ENCODE results near the gene HEPACAM2. TPM values are rescaled to one million over a fixed set of nuclear protein-coding genes. Genes with fewer than 3 reads are reported as not detected.

Gene HEPACAM2
- total RNA-seq, 1 donor from 2014 or later = not detected

GRCh38 chr7:93202594-93203250 is 23.5 kb downstream of the HEPACAM2 start:
- no peak for DNase-seq (ENCODE audit: low spot score)

DNA sequence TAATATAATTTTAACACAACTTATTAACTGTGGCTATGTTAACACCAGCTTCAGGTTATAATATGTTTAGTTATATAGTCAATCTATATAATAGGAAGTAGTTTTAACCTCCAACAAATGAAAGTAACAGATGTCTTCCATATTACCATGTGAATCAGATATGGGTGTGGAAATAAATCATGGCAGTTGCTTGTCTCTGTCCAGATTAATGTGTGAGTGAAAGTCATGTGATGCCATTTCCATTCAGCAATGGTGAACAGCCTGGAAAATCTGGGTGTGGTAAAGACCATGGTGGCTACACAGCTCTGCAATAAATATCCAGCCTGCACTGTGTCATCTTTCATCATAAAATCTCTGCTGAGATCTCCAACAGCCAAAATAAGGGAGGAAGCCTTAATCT is 27.8 kb downstream of the HEPACAM2 start:
- no peak for DNase-seq (ENCODE audit: low spot score)

GRCh38 chr7:93196336-93196735 is 29.9 kb downstream of the HEPACAM2 start:
- no peak for DNase-seq (ENCODE audit: low spot score)

- no peak for DNase-seq (ENCODE audit: low spot score)
Observed at GRCh38 chr7:93194386-93194785, 31.9 kb downstream of the HEPACAM2 start.

- DNase-seq (ENCODE audit: low spot score) = no peak
Observed at GRCh38 chr7:93188870-93189634, 37.2 kb downstream of the HEPACAM2 start.

DNA sequence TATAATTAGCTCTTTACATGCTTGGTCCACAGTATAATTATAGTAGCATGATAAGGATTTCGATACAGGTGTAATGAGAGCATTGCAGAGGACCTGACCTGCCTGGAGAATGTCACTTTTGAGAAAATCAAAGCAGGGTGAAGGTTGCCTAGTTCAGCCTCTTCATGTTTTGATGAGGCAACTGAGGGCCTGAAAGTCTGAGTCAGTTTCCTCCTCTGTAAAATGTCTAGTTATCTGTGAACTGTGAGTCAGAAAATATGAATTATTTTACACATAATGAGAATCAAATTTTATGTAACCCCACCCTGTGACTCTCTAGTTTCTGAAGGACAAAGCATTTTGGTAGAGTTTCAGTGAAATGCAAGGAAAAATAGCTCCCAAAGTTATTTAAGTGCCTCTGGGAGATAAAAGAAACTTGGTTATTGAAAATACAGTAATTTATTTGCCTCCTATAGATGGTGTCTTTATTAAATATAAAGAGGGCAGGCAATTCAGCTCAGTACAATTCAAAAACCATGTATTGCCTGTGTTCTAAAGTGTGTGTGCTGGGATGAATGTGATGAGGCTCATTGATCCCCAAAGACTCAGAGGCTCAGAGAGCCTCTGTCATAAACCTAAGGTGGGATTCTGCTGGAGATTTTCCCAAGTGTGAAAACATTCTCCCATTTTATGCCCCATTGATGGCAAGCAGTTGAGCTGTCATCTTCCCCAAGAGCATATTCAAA is 40.8 kb downstream of the HEPACAM2 start:
- DNase-seq (ENCODE audit: low spot score) = no peak

DNA sequence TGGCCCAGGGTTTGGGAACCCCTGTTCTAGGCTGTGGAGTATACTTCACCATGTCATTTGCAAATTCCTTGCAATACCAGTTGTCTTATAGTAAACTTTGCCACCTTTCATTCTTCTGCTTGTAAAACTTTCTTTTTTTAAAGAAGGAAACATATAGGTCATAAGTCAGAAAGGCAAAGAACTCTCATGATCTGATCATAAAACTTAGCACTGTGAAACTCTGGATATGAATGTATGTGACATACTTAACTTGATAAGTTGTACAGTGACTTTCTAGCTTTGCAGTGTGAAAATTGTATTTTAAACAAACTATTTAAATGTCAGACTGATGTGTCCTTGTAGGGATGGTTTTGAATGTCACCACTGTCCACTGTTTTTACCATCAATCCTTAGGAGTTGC is 47.1 kb downstream of the HEPACAM2 start:
- DNase-seq (ENCODE audit: low spot score) = no peak

GRCh38 chr7:93178213-93178612 is 48.1 kb downstream of the HEPACAM2 start:
- DNase-seq (ENCODE audit: low spot score) = no peak

GRCh38 chr7:93176992-93177580 is 49.2 kb downstream of the HEPACAM2 start:
- DNase-seq (ENCODE audit: low spot score) = no peak

DNA sequence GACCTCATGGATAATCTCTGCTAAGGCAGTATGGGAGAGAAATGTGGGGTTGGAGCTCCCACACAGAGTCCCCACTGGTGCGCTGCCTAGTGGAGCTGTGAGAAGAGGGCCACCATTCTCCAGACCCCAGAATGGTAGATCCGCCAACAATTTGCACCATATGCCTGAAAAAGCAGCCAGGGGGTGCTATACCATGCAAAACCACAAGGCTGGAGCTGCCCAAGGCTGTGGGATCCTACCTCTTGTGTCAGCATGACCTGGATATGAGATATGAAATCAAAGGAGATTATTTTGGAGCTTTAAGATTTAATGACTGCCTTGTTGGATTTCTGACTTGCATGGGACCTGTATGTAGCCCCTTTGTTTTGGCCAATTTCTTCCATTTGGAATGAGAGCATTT is 51.0 kb downstream of the HEPACAM2 start:
- no peak for DNase-seq (ENCODE audit: low spot score)

DNA sequence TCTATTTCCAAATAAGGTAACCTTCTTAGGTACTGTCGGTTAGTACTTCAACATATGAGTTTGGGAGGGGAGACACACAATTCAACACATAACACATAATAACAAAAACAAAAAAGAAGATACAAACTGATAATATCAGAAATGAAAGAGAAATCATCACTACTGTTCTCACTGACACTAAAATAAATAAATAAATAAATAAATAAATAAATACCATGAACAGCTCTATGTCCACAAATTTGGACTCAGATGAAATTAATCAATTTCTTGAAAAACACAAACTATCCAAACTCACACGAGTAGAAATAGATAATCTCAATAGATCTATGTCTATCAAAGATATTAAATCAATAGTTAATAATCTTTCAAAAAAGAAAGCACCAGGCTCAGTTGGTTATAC is 53.6 kb downstream of the HEPACAM2 start:
- DNase-seq (ENCODE audit: low spot score) = no peak

DNA sequence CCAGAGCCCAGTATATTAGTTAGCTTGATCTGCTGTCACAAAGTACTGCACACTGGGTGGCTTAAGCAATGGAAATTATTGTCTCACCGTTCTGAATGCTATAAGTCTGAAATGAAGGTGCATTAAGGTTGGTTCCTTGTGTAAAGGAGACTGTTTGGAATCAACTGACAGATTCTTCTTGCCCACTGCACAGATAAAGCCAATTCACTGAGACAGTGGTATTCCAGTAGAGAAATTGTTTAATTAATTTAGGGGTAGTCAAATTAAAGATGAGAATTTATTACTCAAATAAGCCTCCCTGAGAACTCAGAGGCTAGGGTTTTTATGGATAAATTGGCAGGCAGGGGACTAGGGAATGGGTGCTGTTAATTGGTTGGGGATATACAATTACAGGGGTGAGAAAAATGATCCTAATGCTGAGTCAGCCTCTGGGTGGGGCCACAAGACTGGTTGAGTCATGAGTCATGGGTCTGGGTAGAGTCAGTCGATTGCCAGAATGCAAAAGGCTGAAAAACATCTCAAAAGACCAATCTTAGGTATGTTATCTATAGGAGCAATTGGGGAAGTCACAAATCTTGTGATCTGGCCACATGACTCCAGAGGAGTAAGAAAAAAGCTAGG is 54.6 kb downstream of the HEPACAM2 start:
- no peak for DNase-seq (ENCODE audit: low spot score)

- DNase-seq (ENCODE audit: low spot score) = no peak
Observed at GRCh38 chr7:93165447-93165846, 60.8 kb downstream of the HEPACAM2 start.

- no peak for DNase-seq (ENCODE audit: low spot score)
Observed at GRCh38 chr7:93164766-93165165, 61.5 kb downstream of the HEPACAM2 start.

DNA sequence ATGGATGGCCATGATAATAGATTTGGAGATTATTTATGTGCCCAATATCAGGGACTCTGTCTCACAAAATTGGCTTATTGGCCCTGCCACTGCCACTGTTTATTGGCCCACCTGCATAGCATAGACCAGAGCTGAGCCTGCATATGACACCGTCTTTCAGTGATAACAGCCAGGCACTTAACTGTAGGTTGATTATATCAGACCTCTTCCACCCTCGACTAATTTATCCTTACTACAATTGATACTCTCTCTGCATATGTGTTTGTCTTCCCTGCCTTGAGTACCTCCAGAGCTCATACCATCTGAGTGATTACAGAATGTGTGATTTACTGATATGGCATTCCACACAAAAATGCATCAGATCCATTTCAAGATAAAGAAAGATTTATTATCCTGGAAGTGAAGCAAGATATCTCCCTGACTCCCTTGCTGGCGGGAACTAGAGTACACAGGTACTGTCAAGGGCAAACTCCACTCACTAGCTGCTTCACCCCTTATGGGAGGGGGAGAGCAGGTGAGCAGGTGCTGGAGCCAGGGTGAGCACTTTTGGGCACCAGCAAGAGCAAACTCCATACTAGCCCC is 65.0 kb downstream of the HEPACAM2 start:
- no peak for DNase-seq (ENCODE audit: low spot score)

- DNase-seq (ENCODE audit: low spot score) = no peak
Observed at GRCh38 chr7:93160410-93160809, 65.9 kb downstream of the HEPACAM2 start.

DNA sequence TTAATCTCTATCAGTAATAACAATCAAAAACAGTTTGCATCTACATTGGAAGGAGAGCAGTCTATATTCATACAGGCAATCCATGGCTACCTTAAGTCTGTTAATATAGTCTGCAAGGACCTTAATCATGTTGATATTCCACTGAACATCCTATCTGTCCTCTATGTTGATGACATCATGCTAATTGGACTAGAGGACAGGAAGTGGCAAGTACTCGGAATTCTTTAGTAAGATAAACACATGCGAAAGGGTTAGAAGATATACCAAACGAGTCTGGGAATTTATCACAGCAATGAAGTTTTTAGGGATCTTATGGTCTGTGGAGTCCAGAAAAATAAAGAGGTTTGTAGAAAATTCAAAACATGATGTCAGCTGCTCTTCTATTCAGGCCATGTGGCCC is 66.8 kb downstream of the HEPACAM2 start:
- no peak for DNase-seq (ENCODE audit: low spot score)

DNA sequence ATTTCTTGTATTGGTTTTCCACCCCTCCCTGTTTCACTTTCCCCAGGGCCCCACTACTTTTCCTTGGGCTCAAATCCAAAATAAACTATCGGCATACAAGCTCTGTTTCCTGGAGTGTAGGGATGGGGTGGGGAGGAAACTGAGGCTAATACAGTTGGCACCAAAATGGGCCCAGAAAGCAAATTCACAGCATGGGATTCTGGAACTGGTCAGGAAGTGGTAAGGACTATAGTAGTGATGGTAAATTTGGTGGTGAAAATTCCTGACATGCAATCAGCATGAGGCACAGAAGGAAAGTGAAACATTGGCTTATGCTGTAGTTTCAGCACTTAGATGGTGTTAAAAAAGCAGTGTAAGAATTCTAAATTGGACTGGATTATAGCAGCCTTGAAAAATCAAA is 69.4 kb downstream of the HEPACAM2 start:
- DNase-seq (ENCODE audit: low spot score) = no peak

DNA sequence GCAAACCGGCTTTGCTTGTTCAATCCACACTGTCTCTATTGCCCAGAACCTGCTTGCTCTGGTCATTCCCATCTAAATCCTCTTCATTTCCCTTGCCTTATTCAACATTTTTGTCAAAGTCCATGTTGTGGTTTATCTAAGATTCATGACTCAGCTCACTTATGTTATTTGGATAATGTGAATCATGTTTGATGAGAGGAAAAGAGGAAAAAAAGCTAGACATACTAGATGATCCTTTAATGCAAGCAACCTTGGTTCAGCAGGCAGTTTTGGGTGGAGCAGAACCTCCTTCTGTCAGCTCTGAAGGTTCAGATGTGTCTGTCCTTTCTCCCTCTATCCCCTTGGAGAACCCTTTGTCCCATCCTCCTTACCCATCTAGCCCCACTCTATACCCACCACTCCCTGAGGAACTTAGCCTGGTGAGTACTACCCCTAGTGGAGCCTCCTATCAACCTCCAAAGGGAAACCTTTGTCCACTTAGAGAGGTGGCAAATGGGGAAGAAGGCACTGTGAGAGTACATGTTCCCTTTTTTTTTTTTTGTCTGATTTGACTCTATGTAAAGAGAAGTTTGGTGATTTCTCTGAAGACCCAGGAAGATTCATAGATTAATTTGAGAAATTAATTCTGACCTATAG is 76.0 kb downstream of the HEPACAM2 start:
- no peak for DNase-seq (ENCODE audit: low spot score)

DNA sequence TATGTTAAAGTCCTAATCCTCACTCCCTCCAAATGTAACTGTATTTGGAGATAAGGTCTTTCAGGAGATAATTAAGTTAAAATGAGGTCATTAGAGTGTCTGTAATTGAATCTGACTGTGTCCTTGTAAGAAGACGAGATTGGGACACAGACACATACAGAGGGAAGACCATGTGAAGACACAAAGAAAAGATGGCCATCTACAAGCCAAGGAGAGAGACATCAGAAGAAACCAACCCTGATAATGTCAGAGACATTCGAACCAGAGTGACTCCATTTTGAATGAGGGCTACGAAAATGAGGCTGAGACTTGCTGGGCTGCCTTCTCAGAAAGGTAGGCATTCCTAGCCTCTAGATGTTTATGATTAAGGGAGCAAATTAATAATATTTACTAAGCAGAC is 77.5 kb downstream of the HEPACAM2 start:
- no peak for DNase-seq (ENCODE audit: low spot score)

DNA sequence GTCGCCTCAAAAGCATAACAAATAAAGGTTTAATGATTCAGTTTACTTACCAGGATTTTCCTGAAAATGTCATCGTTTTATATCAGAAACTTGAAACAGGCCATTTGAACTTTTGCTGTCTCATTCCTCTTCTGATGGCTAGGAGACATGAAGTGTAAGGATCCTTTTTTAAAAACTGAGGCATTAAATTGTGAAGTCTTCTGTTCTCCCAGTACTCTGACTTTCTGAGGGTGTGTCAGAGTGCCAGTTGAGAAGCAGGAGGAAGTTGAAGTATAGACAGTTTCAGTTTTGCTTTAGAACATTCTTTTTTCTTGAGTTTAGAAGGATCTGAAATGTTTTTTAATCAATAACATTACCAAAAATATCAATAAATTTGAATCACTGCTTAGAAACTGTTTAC is 78.1 kb downstream of the HEPACAM2 start, which contains the start of gene SAMD9L:
TSS of gene SAMD9L (minus strand) at position 242 of the 400 bp plus-strand sequence. CDS start 12,414 bp downstream, outside the sequence.
- no peak for DNase-seq (ENCODE audit: low spot score)

Data from ureter (tissue), 1 donor.